Tibial artery (tissue), 4 donors: Measurements from ENCODE around the gene TNS1.
A peak's percentile ranks its signal among the peaks of the same experiment; 100 is the strongest.

Source experiments
- DNase-seq, 2 donors: peaks; one replicate each; pipeline ENCODE4 v3.0.0-alpha.2; 2019
- H3K27ac ChIP-seq, 2 donors: fragments of 200-600 bp; sonication (generic) in 1 of 2; 1 replicate in 1 of 2; 2 replicates in 1 of 2; pipeline ENCODE4 v1.5.1; 2018 to 2019; ENCODE audit warnings: mild to moderate bottlenecking in 1 of 2
- H3K27me3 ChIP-seq, 2 donors: fragments of 200-600 bp; sonication (generic) in 1 of 2; one replicate each; pipeline versions ENCODE4 v1.5.1 to v1.6.0; 2016 to 2019
- H3K36me3 ChIP-seq, 3 donors: fragments of 200-600 bp; sonication (generic) in 2 of 3; one replicate each; pipeline ENCODE4 v1.5.1; 2016 to 2019; ENCODE audit warnings: mild to moderate bottlenecking in 2 of 3
- H3K4me1 ChIP-seq, 4 donors: fragments of 200-600 bp; sonication (generic) in 2 of 4; 1 replicate in 3 of 4; 2 replicates in 1 of 4; pipeline ENCODE4 v1.5.1; 2016 to 2019
- H3K4me3 ChIP-seq, 2 donors: fragments of 200-600 bp; sonication (generic) in 1 of 2; 1 replicate in 1 of 2; 2 replicates in 1 of 2; pipeline ENCODE4 v1.5.1; 2018 to 2019; ENCODE audit warnings: mild to moderate bottlenecking in 2 of 2
- H3K9me3 ChIP-seq, 3 donors: fragments of 200-600 bp; sonication (generic) in 1 of 3; one replicate each; pipeline ENCODE4 v1.5.1; 2016 to 2019
- intact Hi-C: fragments of 100-400 bp; cut with DNase I; formaldehyde crosslinking; loops from one replicate; pipeline ENCODE4 v1.15.0; 2023; ENCODE audit warnings: low total_unique reads
- TF ChIP-seq, protein P1 (sequence below), 2 experiments: fragments of 200-600 bp in 1 of 2; fragments of 450-650 bp in 1 of 2; IDR thresholded peaks; one replicate each; pipeline ENCODE4 v1.5.1; 2017 to 2019; ENCODE audit warnings: antibody characterized with exemption in 2 of 2, mild to moderate bottlenecking in 1 of 2, moderate library complexity in 1 of 2

The TNS1 gene

DNA sequence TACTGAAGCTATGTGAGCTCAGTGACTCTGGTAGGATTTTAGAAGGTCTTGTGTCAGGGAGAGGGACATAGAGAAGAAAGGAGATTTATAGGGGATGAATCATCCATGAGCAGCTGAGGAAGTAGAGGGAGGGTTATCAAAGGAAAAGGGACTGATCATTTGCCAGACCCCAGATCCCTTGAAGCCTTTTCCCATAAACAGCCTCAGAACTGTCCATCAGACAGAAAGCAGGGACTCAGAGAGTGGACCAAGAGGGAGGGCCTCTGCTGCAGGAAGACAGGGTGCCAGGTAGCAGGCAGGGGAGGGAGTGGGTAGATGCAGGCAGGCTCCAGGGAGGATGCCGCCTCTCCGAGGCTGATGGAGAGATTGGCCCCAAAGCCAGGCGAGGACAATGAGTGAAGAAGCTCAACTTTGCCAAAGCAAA is 133.9 kb downstream of the TNS1 start:
- intact Hi-C loops = no loop called here
- Histone ChIP-seq H3K4me3 (no peak overlapping the region), H3K27me3 (no peaks in the 10 kb centered on the region), H3K4me1 (peaks cover 0 to 85% (median 41%) of the 10 kb centered on the region in 4 donors), H3K27ac (peak overlapping the region; percentile 55 to 58), H3K9me3 (no peaks in the 10 kb centered on the region), H3K36me3 (peaks cover 97 to 100% (median 99%) of the 10 kb centered on the region in 3 donors)
- TF ChIP-seq, protein P1, sequence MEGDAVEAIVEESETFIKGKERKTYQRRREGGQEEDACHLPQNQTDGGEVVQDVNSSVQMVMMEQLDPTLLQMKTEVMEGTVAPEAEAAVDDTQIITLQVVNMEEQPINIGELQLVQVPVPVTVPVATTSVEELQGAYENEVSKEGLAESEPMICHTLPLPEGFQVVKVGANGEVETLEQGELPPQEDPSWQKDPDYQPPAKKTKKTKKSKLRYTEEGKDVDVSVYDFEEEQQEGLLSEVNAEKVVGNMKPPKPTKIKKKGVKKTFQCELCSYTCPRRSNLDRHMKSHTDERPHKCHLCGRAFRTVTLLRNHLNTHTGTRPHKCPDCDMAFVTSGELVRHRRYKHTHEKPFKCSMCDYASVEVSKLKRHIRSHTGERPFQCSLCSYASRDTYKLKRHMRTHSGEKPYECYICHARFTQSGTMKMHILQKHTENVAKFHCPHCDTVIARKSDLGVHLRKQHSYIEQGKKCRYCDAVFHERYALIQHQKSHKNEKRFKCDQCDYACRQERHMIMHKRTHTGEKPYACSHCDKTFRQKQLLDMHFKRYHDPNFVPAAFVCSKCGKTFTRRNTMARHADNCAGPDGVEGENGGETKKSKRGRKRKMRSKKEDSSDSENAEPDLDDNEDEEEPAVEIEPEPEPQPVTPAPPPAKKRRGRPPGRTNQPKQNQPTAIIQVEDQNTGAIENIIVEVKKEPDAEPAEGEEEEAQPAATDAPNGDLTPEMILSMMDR (IDR thresholded peaks at IDR 0.05) = no peak
- DNase-seq = no peak

DNA sequence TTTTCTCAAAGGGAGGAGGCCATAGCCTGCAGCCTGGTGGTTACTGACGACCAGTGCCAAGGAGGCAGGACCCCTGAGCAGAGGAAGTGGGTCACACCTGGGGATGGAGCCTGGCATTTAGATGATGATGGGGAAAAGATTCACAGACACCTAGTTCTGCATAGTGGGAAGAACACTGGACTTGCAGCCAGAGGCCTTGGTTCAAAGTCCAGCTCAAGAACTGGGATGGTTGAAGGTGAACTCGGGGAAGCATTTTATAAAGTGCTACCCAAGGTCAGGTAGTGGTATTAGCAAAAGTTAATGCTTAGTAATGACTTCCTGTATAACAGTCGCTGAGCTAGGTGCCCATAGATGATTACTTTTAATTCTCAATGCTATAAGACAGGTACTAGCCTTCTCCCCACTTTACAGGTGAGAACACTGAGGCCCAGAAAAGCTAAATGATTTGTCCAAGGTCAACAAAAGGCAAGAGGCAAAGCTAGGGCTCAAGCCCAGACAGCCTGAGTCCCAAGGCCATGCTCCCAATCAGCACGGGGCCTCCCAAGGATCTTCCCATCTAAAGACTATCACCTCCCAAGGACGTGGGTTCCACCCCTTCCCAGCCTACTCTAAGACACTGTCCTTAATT is 134.4 kb downstream of the TNS1 start:
- DNase-seq = no peak
- Histone ChIP-seq H3K36me3 (peaks cover 97 to 100% (median 99%) of the 10 kb centered on the region in 3 donors), H3K4me1 (peaks cover 0 to 88% (median 42%) of the 10 kb centered on the region in 4 donors), H3K27ac (peak overlapping the region; percentile 55 to 58), H3K27me3 (no peaks in the 10 kb centered on the region), H3K9me3 (no peaks in the 10 kb centered on the region), H3K4me3 (no peak overlapping the region)
- TF ChIP-seq, protein P1 (IDR thresholded peaks at IDR 0.05) = no peak
- intact Hi-C loops = no loop called here

DNA sequence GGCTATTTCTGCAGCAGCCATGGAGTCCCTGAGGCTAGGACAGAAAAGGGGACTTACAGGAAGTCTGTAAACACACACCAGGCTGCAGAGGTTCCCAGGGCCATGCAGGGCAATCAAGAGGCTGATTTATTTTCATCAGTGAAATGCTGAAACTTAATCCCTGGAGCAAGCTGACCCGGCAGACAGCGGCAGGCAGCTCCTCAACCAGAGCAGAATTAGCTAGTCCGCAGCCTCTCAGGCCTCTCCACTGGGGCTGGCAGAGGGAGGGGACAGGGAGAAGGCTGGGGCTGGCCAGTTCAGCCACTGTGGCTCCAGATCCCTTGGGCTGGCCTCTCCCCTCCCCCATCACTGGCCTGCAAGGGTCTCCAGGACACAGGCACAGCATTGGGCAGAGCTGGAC is 136.3 kb downstream of the TNS1 start:
- Histone ChIP-seq H3K4me3 (no peak overlapping the region), H3K36me3 (peaks cover 99 to 100% (median 99%) of the 10 kb centered on the region in 3 donors), H3K27me3 (no peaks in the 10 kb centered on the region), H3K4me1 (peaks cover 0 to 98% (median 52%) of the 10 kb centered on the region in 4 donors), H3K9me3 (no peaks in the 10 kb centered on the region), H3K27ac (peak overlapping the region; percentile 38 to 48)
- intact Hi-C loops = no loop called here
- TF ChIP-seq, protein P1 (IDR thresholded peaks at IDR 0.05) = no peak
- no peak for DNase-seq

DNA sequence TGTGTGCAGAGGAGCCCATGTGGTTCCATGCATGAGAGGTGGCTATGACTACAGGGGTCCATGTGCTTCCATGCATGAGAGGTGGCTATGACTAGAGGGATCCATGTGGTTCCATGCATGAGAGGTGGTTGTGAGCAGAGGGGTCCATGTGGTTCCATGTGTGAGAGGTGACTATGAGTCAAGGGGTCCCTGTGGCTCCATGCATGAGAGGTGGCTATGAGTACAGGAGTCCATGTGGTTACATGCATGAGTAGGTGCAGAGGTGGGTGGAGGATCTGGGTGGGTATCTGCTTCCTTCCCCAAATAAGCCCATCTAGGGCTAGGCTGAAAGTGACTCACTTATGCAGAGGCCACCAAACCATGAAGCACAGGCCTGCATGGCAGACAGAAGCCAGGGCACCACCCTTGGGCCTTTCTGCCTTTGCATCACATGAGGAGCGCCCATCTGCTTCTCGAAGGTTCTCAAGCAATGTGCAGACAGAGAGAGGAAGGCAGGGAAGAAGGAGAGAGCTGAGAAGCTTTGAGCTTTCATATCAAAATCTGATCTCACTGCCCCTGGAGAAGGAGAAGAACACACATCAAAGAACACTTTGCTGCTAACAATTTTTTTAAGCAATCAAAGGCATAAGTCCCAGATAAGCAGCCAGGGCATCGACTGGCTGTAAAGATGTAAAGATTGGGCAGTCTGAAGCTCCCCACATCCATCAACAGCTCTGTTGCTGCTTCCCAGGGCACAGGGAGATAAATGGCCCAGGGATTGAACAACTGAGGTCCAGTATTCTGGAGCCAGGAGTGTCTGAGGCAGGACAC is 137.6 kb downstream of the TNS1 start:
- intact Hi-C loops = no loop called here
- no peaks in the 10 kb centered on the region for H3K27me3 ChIP-seq
- peaks cover 0 to 98% (median 58%) of the 10 kb centered on the region in 4 donors for H3K4me1 ChIP-seq
- TF ChIP-seq, protein P1 (IDR thresholded peaks at IDR 0.05) = no peak
- H3K36me3 ChIP-seq = peaks cover 98 to 100% (median 98%) of the 10 kb centered on the region in 3 donors
- peak overlapping the region; percentile 38 to 78 for H3K27ac ChIP-seq
- H3K4me3 ChIP-seq = no peak overlapping the region
- no peaks in the 10 kb centered on the region for H3K9me3 ChIP-seq
- DNase-seq = no peak

DNA sequence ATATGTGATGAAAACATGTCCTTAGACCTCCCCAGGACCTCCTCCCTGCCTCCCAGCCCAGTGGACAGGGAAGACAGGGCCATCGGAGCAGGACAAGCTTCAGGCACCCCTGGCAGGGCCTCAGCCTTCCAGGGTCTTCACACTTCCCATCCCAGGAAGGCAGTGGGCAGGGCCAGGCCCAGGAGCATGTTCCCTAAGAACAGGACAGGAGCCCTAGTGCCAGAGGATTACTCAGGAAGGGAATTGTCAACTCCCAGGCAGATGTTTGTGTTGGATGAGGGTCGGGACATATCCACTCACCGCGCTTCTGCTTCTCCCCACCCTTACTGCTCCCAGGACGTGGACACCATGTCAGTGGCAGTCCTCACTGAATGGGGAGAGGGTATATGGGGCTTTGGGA is 138.9 kb downstream of the TNS1 start:
- intact Hi-C loops = no loop called here
- peak overlapping the region; percentile 42 to 78 for H3K27ac ChIP-seq
- no peak for DNase-seq
- H3K4me1 ChIP-seq = peaks cover 4 to 98% (median 62%) of the 10 kb centered on the region in 4 donors
- no peaks in the 10 kb centered on the region for H3K9me3 ChIP-seq
- no peak overlapping the region for H3K4me3 ChIP-seq
- TF ChIP-seq, protein P1 (IDR thresholded peaks at IDR 0.05) = no peak
- peaks cover 95 to 100% (median 99%) of the 10 kb centered on the region in 3 donors for H3K36me3 ChIP-seq
- H3K27me3 ChIP-seq = no peaks in the 10 kb centered on the region
